ENCODE results near the gene OR2T27. TPM values are rescaled to one million over a fixed set of nuclear protein-coding genes. Genes with fewer than 3 reads are reported as not detected.

The OR2T27 gene
- total RNA-seq, 1 donor from 2014 or later: not detected

DNA sequence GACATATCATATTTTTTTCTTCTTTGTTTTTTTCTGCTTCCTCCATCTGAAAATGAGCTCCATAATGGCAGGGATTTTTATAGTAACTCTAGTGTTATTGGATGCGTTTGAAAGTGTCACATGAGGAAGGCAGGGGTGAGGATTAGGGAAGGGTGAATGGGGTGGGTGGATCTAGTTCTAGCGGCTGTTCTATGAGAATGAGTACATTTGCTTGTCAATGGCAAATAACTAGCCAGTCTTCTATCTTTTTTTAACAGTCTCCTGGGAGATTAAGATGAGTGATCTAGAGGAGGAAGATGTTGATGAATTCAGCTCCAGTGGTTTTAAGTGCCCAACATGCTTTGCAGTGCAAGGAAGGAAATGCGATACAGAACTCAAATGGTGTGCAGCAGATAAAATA, 41.4 kb upstream of the OR2T27 start:
- intact Hi-C loops (cut with DNase I): no loop called here
- Histone ChIP-seq H3K36me3 (no peaks in the 10 kb centered on the region), H3K27ac (no peak overlapping the region), H3K4me3 (no peak overlapping the region), H3K27me3 (no peaks in the 10 kb centered on the region), H3K9me3 (no peaks in the 10 kb centered on the region), H3K4me1 (no peaks in the 10 kb centered on the region)
- TF ChIP-seq CTCF (IDR thresholded peaks at IDR 0.05): no peak
- no peak for DNase-seq (ENCODE audit: low spot score in 2 of 2)

GRCh38 chr1:248696261-248696660, 40.9 kb upstream of the OR2T27 start:
- intact Hi-C loops (cut with DNase I): no loop called here
- H3K4me3 ChIP-seq: no peak overlapping the region
- H3K9me3 ChIP-seq: no peaks in the 10 kb centered on the region
- TF ChIP-seq CTCF (IDR thresholded peaks at IDR 0.05): no peak
- no peaks in the 10 kb centered on the region for H3K36me3 ChIP-seq
- DNase-seq (ENCODE audit: low spot score in 2 of 2): no peak
- H3K4me1 ChIP-seq: no peaks in the 10 kb centered on the region
- no peaks in the 10 kb centered on the region for H3K27me3 ChIP-seq
- no peak overlapping the region for H3K27ac ChIP-seq

- H3K36me3 ChIP-seq: no peaks in the 10 kb centered on the region
- intact Hi-C loops (cut with DNase I): no loop called here
- H3K4me3 ChIP-seq: no peak overlapping the region
- no peaks in the 10 kb centered on the region for H3K4me1 ChIP-seq
- DNase-seq (ENCODE audit: low spot score in 2 of 2): no peak
- H3K9me3 ChIP-seq: no peaks in the 10 kb centered on the region
- no peaks in the 10 kb centered on the region for H3K27me3 ChIP-seq
- TF ChIP-seq CTCF (IDR thresholded peaks at IDR 0.05): no peak
- no peak overlapping the region for H3K27ac ChIP-seq
Measured at GRCh38 chr1:248695451-248696132, 40.3 kb upstream of the OR2T27 start.

DNA sequence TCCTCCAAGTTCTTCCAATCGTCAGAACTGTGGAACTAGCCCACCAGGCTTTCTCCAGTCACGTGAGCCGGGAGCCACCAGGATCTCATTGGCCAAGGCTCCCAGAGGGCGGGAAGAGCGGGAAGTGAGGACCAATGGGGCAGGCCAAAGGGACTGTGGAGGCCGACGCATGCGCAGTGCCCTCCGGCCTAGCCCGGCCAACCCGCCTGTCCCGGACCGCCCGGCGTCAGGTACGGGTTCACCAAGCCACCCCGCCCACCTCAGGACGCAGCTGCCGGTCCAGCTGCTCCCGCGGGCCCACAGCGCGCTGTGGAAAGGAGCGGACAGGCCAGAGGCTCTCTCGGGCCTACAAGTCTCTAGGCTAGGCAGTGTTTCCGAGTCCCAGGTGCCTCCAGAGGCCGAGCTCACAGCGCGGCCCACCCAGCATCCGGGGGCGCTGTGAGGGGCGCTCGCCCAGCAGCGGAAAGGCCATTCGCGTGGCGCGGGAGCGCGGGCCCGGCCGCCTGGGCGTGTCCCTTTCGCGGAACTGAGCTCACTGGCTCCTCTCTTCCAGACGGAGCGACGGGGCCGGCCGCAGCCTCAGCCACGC, 36.3 kb upstream of the OR2T27 start:
- DNase-seq (ENCODE audit: low spot score in 2 of 2): no peak
- H3K27ac ChIP-seq: no peak overlapping the region
- TF ChIP-seq CTCF (IDR thresholded peaks at IDR 0.05): no peak
- no peaks in the 10 kb centered on the region for H3K4me1 ChIP-seq
- H3K4me3 ChIP-seq: no peak overlapping the region
- intact Hi-C loops (cut with DNase I): no loop called here
- H3K9me3 ChIP-seq: no peaks in the 10 kb centered on the region
- H3K27me3 ChIP-seq: no peaks in the 10 kb centered on the region
- H3K36me3 ChIP-seq: no peaks in the 10 kb centered on the region

DNA sequence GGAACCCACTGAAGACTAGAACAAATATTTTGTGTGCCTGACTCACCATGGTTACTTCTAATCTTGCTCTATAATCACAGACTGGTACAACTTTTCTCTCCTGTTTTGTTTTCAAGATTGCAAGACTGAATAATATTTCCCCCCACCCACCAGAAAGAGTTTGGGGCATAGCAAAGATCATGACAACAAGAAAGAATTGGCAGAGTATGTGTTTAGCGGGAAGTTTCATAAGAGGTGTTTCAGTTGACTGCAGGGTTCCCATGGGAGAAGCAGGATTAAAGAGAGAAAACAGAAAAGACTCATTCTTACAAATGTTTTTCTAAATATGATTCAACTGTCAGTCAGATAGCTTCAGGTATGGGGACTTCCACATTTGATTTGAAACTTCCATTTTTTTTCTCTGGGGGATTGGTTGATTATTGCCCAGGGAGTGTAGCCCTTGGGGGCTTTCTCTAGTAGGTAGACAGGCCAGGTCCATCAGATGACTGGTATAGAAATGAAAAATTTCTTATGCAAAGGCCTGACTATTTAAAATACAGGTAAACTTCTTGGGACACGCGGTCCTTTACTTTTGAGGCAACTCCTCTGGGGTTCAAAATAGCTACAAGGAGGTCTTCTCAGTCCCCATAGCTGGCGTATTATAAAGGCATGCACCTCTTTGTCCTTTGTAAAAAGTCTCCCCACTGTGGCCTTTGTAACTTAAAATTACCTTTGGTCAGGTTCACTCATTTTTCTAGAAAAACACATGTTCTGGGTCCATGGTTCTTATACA, 33.4 kb upstream of the OR2T27 start:
- H3K9me3 ChIP-seq: no peaks in the 10 kb centered on the region
- no peaks in the 10 kb centered on the region for H3K36me3 ChIP-seq
- TF ChIP-seq CTCF (IDR thresholded peaks at IDR 0.05): no peak
- no peak overlapping the region for H3K4me3 ChIP-seq
- H3K4me1 ChIP-seq: no peaks in the 10 kb centered on the region
- no peak for DNase-seq (ENCODE audit: low spot score in 2 of 2)
- no peaks in the 10 kb centered on the region for H3K27me3 ChIP-seq
- no peak overlapping the region for H3K27ac ChIP-seq
- intact Hi-C loops (cut with DNase I): no loop called here
